DMS 273 (cell line): ENCODE measurements around the gene TSG101.

Experiments
- DNase-seq: peaks from one replicate; lab custom pipeline; 2025; ENCODE audit not compliant: unreplicated experiment; lab: John Stamatoyannopoulos, UW

The TSG101 gene

GRCh38 chr11:18495271-18495670 is 31.5 kb downstream of the TSG101 start:
- no peak for DNase-seq

GRCh38 chr11:18493310-18493709 is 33.4 kb downstream of the TSG101 start:
- no peak for DNase-seq

- peak; percentile 2 for DNase-seq
Observed at GRCh38 chr11:18492888-18493287, 33.9 kb downstream of the TSG101 start.

- DNase-seq: no peak
Observed at GRCh38 chr11:18491924-18492323, 34.8 kb downstream of the TSG101 start.

DNA sequence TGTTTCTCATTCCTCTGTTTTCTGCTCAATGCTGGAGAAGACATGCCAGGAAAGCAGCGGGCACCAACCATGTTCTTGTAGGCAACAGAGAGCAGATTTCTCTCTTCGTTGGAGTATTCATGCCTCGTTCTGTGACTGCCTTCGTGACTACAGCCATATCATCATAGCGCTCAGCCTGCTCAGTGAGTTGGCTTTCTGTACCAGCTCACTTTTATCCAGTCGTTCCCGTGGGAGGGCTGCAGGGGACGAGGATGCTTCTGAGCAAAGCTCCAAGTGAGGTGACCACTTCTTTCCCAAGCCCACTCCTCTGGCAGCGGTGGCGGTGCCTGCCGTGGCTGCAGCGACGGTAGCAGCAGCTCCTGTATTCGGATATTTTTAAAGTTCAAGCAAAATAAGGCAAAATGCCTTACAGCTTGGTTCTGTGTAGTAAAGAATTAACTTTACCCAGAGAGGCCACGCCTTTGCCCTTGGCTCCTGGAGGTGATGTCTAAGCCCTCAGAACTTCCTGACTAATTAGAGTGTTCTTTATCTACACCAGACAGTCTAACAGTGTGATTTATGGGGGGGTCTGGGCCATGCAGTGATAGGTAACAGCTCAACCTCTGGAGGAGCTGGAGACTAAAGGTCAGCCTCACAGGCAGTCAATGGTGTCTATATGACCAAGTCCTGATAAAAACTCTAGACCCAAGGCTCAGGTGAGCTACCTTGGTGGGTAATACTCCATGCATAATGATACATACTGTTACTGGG is 35.8 kb downstream of the TSG101 start:
- no peak for DNase-seq

DNA sequence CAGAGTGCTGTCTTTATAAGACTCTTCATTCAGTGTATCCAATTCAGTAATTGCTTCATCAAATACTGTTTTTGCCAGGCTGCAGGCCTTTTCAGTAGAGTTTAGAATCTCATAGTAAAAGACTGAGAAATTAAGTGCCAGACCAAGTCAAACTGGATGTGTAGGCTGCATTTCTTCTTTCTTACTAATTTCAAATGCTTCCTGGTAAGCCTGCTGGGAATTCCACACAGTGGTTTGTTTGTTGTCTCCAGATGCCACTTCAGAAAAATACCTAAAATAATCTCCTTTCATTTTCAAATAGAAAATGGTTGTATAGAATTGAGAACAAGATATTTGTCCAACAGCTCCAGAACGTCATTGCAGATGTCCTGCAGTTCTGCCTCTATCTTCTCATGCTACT is 36.4 kb downstream of the TSG101 start:
- no peak for DNase-seq

DNA sequence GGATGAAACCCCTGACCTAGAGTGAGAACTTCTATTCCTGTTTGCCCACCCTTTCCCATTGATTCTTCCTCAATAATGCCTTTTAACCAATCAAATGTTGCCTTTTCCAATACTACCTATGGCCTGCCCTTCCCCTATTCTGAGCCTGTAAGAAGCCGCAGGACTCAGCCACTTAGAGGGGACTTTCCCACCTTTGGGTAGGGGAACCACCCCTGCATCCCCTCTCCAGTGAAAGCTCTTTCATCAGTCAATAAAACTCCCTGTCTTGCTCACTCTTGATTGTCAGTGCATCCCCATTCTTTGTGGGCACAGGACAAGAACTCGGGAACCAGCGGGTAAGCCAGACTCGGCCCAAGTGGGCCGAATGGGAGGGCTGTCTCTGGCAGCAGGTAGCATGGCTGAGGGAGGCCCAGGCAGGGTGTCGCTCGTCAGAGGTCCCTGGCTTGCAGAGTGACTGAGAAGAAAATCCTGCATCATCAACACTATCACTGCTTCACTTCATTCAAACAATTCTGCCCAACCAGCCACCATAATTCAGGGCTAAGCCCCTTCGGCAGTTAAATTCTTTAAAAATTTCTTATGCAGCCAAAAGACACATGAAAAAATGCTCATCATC is 40.7 kb downstream of the TSG101 start:
- no peak for DNase-seq

DNA sequence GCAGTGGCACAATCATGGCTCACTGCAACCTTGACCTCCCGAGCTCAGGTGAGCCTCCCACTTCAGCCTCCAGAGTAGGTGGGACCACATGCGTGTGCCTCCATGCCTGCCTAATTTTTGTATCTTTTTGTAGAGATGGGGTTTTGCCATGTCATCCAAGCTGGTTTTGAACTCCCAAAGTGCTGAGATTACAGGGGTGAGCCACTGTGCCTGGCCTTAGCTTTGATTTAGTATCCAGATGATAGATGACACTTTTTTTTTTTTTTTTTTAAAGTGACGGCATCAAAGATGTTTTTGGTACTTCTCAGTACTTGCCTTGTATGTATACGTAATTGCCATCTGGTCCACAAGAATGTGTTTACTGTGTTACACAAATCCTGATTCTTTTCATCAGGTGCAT is 47.7 kb downstream of the TSG101 start:
- no peak for DNase-seq

- DNase-seq: no peak
Observed at GRCh38 chr11:18472587-18472986, 54.2 kb downstream of the TSG101 start.

DNA sequence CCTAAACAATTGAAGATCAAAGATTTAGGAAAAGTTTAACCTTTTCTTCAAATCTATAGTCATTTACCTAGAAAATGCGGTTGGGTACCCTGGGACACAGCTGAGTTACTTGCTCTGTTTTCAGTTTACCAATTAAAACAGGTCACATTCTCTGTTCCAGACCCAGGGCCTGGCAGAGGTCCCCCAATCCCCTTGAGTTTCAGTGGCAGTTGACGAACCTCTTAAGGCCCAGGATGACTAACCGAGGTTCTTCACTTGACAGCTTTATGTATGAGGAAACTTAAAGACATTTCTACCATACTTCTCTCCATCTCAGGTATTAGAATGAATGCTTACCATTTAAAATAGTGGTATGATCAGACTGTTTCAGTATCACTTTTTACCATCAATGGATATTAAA is 54.7 kb downstream of the TSG101 start:
- no peak for DNase-seq

- DNase-seq: no peak
Observed at GRCh38 chr11:18468961-18469360, 57.8 kb downstream of the TSG101 start.

GRCh38 chr11:18468059-18468458 is 58.7 kb downstream of the TSG101 start:
- no peak for DNase-seq

- no peak for DNase-seq
Observed at GRCh38 chr11:18466402-18466801, 60.3 kb downstream of the TSG101 start.

DNA sequence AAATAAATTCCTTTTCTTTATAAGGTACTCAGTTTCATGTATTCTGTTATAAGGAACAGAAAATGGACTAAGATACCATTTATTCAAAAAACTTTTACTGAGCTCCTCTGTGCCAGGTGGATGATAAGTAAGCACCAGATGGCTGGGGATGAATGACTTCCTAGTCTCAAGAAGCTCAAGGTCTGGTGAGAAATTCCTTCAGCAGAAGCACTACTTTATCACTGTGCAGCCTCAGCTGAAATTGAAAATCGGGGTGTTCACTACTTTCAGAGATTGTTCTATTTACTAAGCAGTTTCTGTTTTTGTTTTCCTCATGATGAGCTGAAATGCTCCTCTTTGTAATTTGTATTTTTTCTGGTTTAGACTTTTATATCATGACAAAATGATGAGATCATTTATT is 63.3 kb downstream of the TSG101 start:
- peak; percentile 31 for DNase-seq

- no peak for DNase-seq
Observed at GRCh38 chr11:18461909-18462308, 64.8 kb downstream of the TSG101 start.

DNA sequence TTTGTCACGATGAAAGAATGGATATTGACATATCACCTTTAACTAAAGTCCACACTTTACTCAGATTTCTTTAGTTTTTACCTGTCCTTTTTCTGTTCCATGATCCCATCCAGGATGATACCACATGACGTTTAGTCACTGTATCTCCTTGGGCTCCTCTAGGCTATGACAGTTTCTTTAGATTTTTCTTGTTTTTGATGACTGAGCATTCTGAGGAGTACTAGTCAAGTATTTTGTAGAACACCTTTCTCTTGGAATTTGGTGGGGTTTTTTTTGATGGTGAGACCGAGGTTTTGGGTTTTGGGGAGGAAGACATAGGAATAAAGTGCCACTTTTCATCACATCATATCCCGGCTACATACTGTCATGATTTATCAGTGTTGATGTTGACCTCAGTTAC is 67.1 kb downstream of the TSG101 start:
- DNase-seq: no peak

DNA sequence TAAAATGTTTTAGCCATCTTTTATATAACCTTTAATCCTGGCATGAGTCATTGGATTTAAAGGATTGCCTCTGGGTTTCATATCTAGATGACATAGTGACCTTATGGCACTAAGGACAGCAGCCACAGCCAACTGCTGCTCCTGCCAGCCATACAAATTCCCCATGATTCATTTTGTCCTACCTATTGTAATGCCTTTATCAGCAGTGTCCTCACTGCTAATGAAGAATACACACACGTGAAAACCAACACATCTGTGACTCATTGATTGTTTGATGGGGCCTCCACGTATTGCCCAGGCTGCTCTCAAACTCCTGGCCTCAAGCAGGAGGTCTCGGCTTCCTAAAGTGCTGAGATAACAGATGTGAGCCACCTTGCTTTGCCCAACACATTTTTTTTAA is 69.3 kb downstream of the TSG101 start:
- DNase-seq: no peak

GRCh38 chr11:18455686-18456372 is 70.9 kb downstream of the TSG101 start, which contains the start of gene LDHAL6A:
TSS of gene LDHAL6A (plus strand) at chr11:18455856. CDS start at chr11:18456681, 825 bp downstream.
- DNase-seq: no peak

- DNase-seq: no peak
Observed at GRCh38 chr11:18452927-18453326, 73.8 kb downstream of the TSG101 start.

DNA sequence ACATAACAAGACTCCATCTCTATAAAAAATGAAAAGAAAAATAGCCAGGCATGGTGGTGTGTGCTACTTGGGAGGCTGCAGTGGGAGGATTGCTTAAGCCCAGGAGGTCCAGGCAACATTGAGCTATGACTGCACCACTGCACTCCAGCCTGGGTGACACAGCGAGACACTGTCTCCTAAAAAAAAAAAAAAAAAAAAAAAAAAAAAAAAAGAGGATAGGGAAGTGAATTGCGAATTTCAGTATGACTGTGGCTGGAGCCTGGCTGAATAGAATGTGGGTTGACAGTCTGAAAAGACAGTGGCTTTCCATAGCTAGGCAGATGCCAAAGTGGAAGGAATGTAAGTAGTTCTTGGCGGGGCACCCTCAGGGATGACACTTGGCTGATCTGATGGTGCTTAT is 77.5 kb downstream of the TSG101 start:
- DNase-seq: no peak

DNA sequence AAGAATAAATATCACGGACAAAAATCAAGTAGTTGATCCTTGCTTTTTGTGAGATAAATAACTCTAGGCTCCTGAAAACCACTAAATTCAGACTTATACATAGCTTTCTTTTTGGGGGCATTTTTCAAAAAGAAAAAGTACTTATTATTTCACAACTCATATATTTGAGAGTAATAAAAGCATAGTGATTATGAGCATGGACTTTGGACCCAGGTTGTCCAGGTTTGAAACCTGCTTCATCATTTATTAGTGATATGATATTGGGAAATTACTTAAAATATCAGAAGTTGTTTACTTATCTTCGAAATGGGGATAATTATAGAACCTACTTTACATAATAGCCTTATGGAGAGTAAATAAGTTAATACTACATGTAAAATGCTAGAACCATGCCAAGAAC is 88.1 kb downstream of the TSG101 start:
- no peak for DNase-seq
